Transverse colon (tissue), 4 donors: ENCODE data around the gene RFC2. TPM values are rescaled to one million over a fixed set of nuclear protein-coding genes. Genes with fewer than 3 reads are reported as not detected.
"Not testable (repeated sequence)": the region's sequence is repeated elsewhere in the genome, so short reads cannot be mapped to it uniquely, and the experiment has no call there.

ENCODE experiments used
- DNase-seq: peaks from one replicate; pipeline ENCODE4 v3.0.0-alpha.2; 2019
- H3K27ac ChIP-seq, 4 donors: fragments of 200-600 bp; sonication (generic); 2 replicates each; pipeline ENCODE4 v1.5.1; 2016 to 2018; ENCODE audit warnings: inconsistent platforms in 4 of 4
- H3K27me3 ChIP-seq: fragments of 200-600 bp; sonication (generic); 2 replicates; pipeline ENCODE4 v1.5.1; 2017; ENCODE audit warnings: inconsistent platforms
- H3K36me3 ChIP-seq, 4 donors: fragments of 200-600 bp; sonication (generic); 2 replicates each; pipeline ENCODE4 v1.5.1; 2017 to 2019; ENCODE audit warnings: inconsistent platforms in 4 of 4
- H3K4me1 ChIP-seq, 4 donors: fragments of 200-600 bp; sonication (generic); 2 replicates each; pipeline ENCODE4 v1.5.1; 2017 to 2020; ENCODE audit warnings: inconsistent platforms in 4 of 4
- H3K4me3 ChIP-seq, 4 donors: fragments of 200-600 bp; sonication (generic); 1 replicate in 1 of 4; 2 replicates in 3 of 4; pipeline versions ENCODE4 v1.5.1 to v1.6.1; 2017 to 2019; ENCODE audit warnings: inconsistent platforms in 4 of 4
- H3K9me3 ChIP-seq, 2 donors: fragments of 200-600 bp; sonication (generic); 2 replicates each; pipeline ENCODE4 v1.5.1; 2017 to 2019; ENCODE audit warnings: inconsistent platforms in 2 of 2
- EP300 ChIP-seq: sonication (generic); formaldehyde crosslinking; IDR thresholded peaks from one replicate; pipeline ENCODE4 v1.6.1; 2017; ENCODE audit warnings: antibody characterized with exemption, low read depth
- POLR2A ChIP-seq: fragments of 450-650 bp; IDR thresholded peaks from one replicate; pipeline ENCODE4 v1.6.1; 2016; ENCODE audit warnings: antibody characterized with exemption, mild to moderate bottlenecking, moderate library complexity
- POLR2AphosphoS5 ChIP-seq, 3 donors: sonication (generic); formaldehyde crosslinking; IDR thresholded peaks; one replicate each; pipeline ENCODE4 v1.6.1; 2016; ENCODE audit warnings: antibody characterized with exemption in 3 of 3
- WGBS, 2 donors: methylation state at CpG; one replicate each; pipeline ENCODE4 v1.1.5; 2018; ENCODE audit warnings: low coverage in 1 of 2; 5-methylcytosine and 5-hydroxymethylcytosine counted together
- in situ Hi-C, 4 donors: fragments of 200-750 bp; cut with MboI; loops; one replicate each; pipeline versions ENCODE4 v1.15.0 to v1.15.1; 2017; ENCODE audit warnings: low sequenced_read_pairs in 3 of 4, low pct_ligation_motif_present in 1 of 4, low pct_unique_long_range_greater_than_20kb in 1 of 4
- intact Hi-C: fragments of 100-400 bp; cut with DNase I; formaldehyde crosslinking; loops from one replicate; pipeline ENCODE4 v1.15.1; 2023; ENCODE audit warnings: low total_unique reads
- total RNA-seq, 4 donors: library from RNA; depleted of rRNA; stranded (reverse); fragments of >200 nt; gene quantifications; one replicate each; pipeline ENCODE4 v1.1.0, GENCODE V29; 2016
- TF ChIP-seq, protein P1 (sequence below), 5 experiments: fragments of 200-600 bp in 3 of 5; fragments of 450-650 bp in 2 of 5; sonication (generic) in 3 of 5; IDR thresholded peaks; 1 replicate in 2 of 5; 2 replicates in 3 of 5; pipeline ENCODE4 v1.5.1; 2016 to 2017; ENCODE audit warnings: antibody characterized with exemption in 5 of 5, inconsistent platforms in 3 of 5, mild to moderate bottlenecking in 2 of 5, moderate library complexity in 1 of 5

RFC2 gene
- total RNA-seq, 4 donors from 2014 or later = 6.7 to 17.3 (median 9.3) TPM

DNA sequence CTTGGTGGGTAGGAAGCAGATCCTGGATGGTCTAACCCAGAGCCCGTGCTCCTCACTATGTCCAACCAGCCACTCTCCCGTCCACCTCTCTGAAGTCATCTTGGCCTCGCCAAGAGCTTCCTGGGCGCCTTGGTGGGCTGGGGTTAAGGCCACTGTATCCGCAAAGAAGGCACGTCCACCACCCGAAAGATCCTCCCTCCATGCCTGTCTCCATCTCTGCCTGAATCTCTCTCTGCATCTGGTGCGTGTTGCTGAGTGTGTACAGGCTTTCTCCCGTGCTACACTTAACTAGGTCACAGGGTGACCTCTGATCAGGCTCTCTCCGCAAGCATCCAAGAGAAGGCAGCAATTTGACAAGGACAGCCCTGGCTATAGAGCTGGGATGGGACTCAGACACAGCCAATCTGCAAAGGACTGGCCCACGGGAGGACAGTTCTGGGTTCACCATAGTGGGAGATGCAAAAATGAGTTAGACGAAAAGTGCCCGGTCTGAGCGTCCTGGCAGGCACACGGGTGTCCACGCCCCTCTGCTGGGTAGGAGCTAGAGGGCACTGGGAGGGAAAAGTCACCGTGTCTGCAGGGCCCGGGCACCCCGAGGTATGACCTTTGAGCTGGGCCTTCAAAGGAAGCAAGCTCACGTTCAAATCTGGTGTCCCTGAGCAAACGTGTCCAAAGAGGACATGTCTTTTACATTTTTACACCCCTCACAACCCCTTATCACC, 9.4 kb upstream of the RFC2 start:
- H3K4me1 ChIP-seq = peaks cover 0 to 3% (median 0%) of the 10 kb centered on the region in 4 donors
- WGBS, 2 donors = 68% methylated on average over 21 of the region's 21 CpGs; no CpG with 5 or more reads in 1 of the 2 donors
- no peaks in the 10 kb centered on the region for H3K9me3 ChIP-seq
- no peak for DNase-seq
- no peaks in the 10 kb centered on the region for H3K27me3 ChIP-seq
- no peaks in the 10 kb centered on the region for H3K36me3 ChIP-seq
- intact Hi-C loops (no loop called here), in situ Hi-C loops (no loop called here)
- no peak overlapping the region for H3K27ac ChIP-seq
- TF ChIP-seq EP300 (no peak), POLR2A (no peak), POLR2AphosphoS5 (IDR thresholded peaks at IDR 0.05) (no peak)
- TF ChIP-seq, protein P1, sequence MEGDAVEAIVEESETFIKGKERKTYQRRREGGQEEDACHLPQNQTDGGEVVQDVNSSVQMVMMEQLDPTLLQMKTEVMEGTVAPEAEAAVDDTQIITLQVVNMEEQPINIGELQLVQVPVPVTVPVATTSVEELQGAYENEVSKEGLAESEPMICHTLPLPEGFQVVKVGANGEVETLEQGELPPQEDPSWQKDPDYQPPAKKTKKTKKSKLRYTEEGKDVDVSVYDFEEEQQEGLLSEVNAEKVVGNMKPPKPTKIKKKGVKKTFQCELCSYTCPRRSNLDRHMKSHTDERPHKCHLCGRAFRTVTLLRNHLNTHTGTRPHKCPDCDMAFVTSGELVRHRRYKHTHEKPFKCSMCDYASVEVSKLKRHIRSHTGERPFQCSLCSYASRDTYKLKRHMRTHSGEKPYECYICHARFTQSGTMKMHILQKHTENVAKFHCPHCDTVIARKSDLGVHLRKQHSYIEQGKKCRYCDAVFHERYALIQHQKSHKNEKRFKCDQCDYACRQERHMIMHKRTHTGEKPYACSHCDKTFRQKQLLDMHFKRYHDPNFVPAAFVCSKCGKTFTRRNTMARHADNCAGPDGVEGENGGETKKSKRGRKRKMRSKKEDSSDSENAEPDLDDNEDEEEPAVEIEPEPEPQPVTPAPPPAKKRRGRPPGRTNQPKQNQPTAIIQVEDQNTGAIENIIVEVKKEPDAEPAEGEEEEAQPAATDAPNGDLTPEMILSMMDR (IDR thresholded peaks at IDR 0.05) = no peak
- no peak overlapping the region for H3K4me3 ChIP-seq

DNA sequence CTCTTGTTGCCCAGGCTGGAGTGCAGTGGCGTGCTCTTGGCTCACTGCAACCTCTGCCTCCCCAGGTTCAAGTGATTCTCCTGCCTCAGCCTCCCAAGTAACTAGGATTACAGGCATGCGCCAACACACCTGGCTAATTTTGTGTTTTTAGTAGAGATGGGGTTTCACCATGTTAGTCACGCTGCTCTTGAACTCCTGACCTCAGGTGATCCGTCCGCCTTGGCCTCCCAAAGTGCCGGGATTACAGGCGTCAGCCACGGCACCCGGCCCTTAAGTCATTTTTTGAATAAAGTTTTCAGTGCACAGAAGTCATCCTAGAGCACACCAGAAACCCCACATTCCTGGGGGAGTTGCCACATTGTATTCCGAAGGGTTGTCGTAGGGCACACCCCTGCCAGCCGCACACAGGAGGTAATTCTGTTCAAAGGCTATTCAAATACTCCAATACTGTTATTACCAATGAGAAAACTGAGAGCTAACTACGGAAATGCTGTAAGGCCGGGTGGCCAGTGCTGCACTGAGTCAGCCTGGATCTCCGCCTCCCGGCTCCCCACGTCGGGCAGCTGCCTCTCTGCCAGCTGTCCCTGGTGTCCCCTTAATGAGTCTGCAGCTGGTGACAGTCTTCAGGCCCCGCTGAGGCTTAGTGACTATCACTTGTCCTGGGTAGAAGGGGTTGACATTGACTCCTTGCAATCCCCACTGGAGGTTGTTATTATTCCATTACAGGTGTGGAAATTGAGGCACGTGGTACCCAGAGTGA, 8.6 kb upstream of the RFC2 start:
- intact Hi-C loops = no loop called here
- H3K9me3 ChIP-seq = no peaks in the 10 kb centered on the region
- TF ChIP-seq EP300 = no peak
- H3K27me3 ChIP-seq = no peaks in the 10 kb centered on the region
- no peak for DNase-seq
- H3K4me1 ChIP-seq = peaks cover 0 to 3% (median 0%) of the 10 kb centered on the region in 4 donors
- in situ Hi-C loops = no loop called here
- 80 to 89% methylated on average over 1 to 20 of the region's 20 CpGs for WGBS, 2 donors
- H3K36me3 ChIP-seq = no peaks in the 10 kb centered on the region
- H3K27ac ChIP-seq = no peak overlapping the region
- no peak overlapping the region for H3K4me3 ChIP-seq

DNA sequence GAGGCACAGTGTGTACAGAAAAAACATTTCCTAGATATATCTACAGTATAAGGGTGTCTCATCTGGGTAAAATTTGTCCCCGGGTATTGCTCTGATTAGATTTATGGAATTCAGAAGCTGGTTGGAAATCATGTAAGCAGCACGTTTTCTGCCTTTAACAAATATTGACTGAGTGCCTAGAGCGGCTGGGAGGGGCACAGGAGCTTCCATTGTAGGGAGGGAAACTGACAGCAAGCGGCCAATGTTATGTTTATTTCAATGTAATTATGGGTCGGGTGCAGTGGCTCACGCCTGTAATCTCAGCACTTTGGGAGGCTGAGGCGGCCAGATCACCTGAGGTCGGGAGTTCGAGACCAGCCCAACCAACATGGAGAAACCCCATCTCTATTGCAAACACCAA, 4.4 kb upstream of the RFC2 start:
- Histone ChIP-seq H3K9me3 (no peaks in the 10 kb centered on the region), H3K27me3 (no peaks in the 10 kb centered on the region), H3K36me3 (no peaks in the 10 kb centered on the region), H3K4me1 (peaks cover 6 to 22% (median 10%) of the 10 kb centered on the region in 4 donors), H3K27ac (peak overlapping the region in 1 of 4 donors; percentile 9), H3K4me3 (no peak overlapping the region)
- TF ChIP-seq, protein P1 (IDR thresholded peaks at IDR 0.05) = no peak
- TF ChIP-seq EP300 = no peak
- TF ChIP-seq POLR2AphosphoS5 (IDR thresholded peaks at IDR 0.05) = no peak
- TF ChIP-seq POLR2A = no peak
- intact Hi-C loops = no loop called here
- WGBS, 2 donors = 37 to 67% methylated on average over 1 to 9 of the region's 9 CpGs
- in situ Hi-C loops = no loop called here
- no peak for DNase-seq

DNA sequence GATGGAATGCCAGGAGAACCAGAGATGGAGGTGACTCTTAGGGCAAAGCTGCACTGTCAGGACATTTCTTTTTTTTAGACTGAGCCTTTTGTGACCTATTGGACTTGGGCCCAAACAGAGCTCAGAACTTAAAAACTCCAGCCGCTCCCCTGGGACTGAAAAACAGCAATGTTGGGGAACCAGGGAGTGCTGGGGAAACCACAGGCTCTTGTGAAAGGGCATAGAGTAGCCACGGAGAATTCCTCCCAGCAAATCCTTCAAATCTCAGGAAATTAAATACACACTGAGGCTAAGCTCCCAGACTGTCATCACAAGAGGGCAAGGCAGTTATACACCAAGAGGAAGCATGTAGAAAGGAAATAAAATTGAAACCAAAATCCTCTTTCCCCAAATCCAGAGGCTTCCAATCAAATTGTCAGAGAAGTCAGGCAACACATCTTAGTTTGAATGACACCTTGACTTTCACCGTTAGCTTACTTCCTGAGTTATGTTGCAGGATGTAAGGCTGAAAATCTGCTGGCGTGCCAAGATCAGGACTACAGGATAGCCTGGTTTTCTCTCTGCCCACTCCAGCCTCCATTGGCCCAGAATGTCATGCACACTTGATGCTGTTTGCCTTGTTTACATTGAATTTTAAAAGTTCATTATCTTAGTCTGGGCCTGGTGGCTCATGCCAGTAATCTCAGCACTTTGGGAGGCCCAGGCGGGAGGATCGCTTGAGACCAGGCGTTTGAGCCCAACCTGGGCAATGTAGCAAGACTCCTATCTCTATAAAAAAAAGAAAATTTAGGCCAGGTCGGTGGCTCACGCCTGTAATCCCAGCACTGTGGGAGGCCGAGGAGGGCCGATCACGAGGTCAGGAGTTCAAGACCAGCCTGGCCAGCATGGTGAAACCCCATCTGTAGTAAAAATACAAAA, 2.6 kb upstream of the RFC2 start:
- no peaks in the 10 kb centered on the region for H3K36me3 ChIP-seq
- peaks cover 6 to 35% (median 22%) of the 10 kb centered on the region in 4 donors for H3K4me1 ChIP-seq
- peak overlapping the region; percentile 13 to 98 (median 58) for H3K27ac ChIP-seq
- WGBS, 2 donors = 81 to 84% methylated on average over 8 to 12 of the region's 12 CpGs
- no peak for DNase-seq
- no peaks in the 10 kb centered on the region for H3K9me3 ChIP-seq
- H3K4me3 ChIP-seq = no peak overlapping the region
- intact Hi-C loops (no loop called here), in situ Hi-C loops (no loop called here)
- no peak for TF ChIP-seq EP300
- no peak for TF ChIP-seq POLR2A
- TF ChIP-seq, protein P1 (IDR thresholded peaks at IDR 0.05) = no peak
- no peak for TF ChIP-seq POLR2AphosphoS5 (IDR thresholded peaks at IDR 0.05)
- no peaks in the 10 kb centered on the region for H3K27me3 ChIP-seq

DNA sequence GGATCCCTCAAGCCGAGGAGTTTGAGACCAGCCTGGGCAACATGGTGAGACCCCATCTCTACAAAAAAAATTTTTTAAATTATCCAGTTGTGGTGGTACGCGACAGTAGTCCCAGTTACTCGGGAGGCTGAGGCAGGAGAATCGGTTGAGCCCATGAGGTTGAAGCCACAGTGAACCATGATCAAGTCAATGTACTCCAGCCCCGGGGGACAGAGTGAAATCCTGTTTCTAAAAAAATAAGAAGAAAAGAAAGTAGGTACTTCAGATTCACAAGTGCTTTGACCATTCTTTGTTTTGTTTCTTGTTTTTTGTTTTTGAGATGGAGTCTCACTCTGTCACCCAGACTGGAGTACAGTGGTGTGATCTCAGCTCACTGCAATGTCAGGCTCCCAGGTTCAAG, 1.3 kb upstream of the RFC2 start:
- H3K9me3 ChIP-seq, intact Hi-C loops, in situ Hi-C loops, H3K27me3 ChIP-seq, H3K36me3 ChIP-seq, DNase-seq: not testable (repeated sequence)
- Histone ChIP-seq H3K4me3 (peak overlapping the region in 3 of 4 donors; percentile 61 to 91 (median 73)), H3K4me1 (peaks cover 6 to 35% (median 22%) of the 10 kb centered on the region in 4 donors), H3K27ac (peak overlapping the region; percentile 94 to 99 (median 97))
- 85 to 87% methylated on average over 6 of the region's 6 CpGs for WGBS, 2 donors
